Stimulated activated CD8-positive, alpha-beta memory T cell treated with anti-CD3 and anti-CD28 coated beads, Interleukin-12 subunit alpha, Interleukin-12 subunit beta, amount 100 ng/mL, for 24 hours (primary cell): Measurements from ENCODE around the gene MAD2L1BP.

Source experiments
- DNase-seq: peaks from one replicate; pipeline ENCODE4 v3.0.0-alpha.2; 2020; ENCODE audit errors: extremely low read depth

Gene MAD2L1BP

DNA sequence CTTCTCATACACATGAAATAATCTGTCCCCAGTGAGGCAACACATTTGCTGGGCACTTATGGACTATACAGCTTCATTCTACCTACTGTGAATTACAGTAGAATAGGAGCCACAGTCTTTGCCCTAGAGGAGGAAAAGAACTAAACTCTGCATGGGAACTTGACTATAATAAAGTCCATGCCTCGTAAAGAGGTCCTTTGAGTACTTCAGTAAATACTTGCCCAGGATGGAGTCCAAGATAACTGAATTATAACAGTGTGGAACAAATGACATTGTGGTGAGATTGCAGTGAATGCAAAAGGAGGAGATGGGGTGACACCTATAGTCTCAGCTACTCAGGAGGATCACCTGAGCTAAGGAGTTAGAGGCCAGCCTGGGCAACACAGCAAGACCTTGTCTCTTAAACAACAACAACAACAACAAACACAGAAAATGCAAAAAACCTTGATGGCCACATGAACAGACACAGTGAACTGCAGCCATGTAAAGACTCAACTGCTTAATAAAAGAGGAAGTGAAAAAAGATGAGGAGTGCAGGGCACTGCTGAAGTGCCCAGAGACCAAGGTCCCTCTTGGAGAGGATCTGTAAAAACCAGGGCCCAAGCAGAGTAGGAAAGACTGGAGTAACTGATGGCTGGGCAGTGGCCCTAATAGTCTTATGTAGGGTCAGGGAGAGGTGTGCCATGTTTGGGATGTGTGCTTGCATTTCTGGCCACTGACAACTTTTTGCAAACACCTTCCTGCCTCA, 48.2 kb downstream of the MAD2L1BP start:
- DNase-seq = no peak

DNA sequence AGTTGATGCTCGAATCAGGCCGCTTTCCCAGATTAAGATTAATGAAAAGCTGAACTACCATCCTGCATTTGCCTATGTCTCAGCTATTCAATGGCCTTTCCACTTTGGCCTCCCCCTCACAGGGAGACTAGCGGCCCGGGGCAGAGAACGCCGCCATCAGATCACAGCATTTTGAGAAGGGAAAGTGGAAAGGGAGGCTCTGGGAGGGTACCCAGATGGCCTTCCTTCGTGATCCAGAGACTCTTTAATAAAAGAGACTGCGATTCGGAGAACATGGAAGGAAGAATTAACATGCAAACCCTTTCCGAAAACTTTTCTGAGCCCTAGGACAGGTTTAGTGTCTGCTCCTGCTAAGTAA, 51.4 kb downstream of the MAD2L1BP start:
- no peak for DNase-seq

DNA sequence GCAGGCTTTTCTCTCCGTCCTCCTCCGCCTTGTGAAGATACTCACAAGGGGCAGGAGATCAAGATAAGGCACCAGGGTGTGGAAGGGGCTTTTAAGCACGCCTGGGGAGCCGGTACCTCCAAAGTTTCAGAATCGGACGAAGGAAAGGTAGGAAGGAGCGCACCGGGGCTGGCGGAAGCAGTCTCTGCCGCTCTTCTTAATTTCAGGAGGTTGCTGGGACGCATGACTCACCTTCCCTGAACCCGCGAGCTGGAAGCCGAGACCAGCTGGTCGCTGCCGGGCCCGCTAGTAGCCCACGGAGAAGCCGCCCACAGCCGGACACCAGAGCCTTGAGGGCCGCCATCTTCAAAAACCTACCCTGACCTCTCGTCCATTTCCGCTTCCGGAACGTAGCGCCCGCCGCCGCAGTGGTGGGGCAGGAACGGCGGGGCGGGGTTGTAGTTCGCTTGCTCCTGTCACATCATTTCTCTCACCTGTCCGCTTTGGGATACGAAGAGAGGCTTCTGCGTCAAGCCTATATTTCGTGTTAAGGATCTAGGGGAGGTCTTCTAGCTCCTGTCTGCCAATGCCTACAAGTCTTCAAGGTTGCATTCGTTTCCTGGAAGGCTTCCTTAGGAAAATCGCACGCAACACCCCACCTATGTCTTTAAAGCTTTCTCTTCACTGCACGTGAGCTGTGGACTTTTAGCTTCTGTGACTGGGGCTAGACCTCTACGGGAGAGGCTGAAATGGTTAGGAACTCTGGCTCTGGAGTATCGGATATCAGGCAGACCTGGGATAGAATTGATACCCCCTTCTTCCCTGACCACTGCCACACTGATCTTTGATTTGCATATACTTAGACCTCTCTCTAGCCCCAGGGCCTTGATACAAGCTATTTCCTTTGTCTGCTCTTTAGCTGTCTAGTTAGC, 52.1 kb downstream of the MAD2L1BP start, which contains the start of gene MRPS18A:
Gene MRPS18A (minus strand): TSS at position 355 of the 911 bp plus-strand sequence. CDS start 12 bp downstream, at position 343.
- peak; percentile 56 for DNase-seq

DNA sequence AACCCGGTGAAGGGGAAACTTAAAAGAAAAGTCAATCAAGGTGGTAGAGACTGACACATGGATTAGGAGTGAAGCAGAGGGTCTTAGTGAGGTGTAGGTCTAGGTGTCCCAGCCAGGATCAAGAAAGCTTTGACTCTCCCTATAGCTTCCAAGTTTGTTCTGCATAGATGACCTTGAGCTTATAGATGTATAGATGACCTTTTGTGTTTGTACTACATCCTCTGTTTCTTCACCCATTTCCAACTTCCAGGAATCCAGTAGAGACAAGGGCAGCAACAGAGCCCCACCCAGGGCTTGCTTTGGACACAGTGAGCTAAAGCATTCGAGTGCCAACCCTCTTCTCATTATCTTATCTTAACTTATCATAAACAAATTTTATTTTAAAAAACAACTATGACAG, 53.8 kb downstream of the MAD2L1BP start:
- no peak for DNase-seq
